Loucy (cell line): ENCODE measurements around the gene PRRX2.

Experiments used
- EZH2phosphoT487 ChIP-seq: fragments of 200-600 bp; IDR thresholded peaks from 2 replicates; pipeline ENCODE4 v1.6.1; 2018; ENCODE audit warnings: antibody characterized with exemption, mild to moderate bottlenecking, moderate library complexity, borderline replicate concordance
- TF ChIP-seq, protein P1 (sequence below): fragments of 200-600 bp; sonication (generic); conservative IDR thresholded peaks from 2 replicates; pipeline ENCODE4 v1.5.1; 2014; ENCODE audit warnings: mild to moderate bottlenecking, antibody characterized with exemption, low read length

- TF ChIP-seq, protein P1, sequence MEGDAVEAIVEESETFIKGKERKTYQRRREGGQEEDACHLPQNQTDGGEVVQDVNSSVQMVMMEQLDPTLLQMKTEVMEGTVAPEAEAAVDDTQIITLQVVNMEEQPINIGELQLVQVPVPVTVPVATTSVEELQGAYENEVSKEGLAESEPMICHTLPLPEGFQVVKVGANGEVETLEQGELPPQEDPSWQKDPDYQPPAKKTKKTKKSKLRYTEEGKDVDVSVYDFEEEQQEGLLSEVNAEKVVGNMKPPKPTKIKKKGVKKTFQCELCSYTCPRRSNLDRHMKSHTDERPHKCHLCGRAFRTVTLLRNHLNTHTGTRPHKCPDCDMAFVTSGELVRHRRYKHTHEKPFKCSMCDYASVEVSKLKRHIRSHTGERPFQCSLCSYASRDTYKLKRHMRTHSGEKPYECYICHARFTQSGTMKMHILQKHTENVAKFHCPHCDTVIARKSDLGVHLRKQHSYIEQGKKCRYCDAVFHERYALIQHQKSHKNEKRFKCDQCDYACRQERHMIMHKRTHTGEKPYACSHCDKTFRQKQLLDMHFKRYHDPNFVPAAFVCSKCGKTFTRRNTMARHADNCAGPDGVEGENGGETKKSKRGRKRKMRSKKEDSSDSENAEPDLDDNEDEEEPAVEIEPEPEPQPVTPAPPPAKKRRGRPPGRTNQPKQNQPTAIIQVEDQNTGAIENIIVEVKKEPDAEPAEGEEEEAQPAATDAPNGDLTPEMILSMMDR: no peak
- TF ChIP-seq EZH2phosphoT487: no peak
Measured at GRCh38 chr9:129646654-129647053, 18.8 kb upstream of the PRRX2 start.
